Measurements from ENCODE around the gene MCMBP. TPM values are rescaled to one million over a fixed set of nuclear protein-coding genes. Genes with fewer than 3 reads are reported as not detected.

The MCMBP gene, protein sequence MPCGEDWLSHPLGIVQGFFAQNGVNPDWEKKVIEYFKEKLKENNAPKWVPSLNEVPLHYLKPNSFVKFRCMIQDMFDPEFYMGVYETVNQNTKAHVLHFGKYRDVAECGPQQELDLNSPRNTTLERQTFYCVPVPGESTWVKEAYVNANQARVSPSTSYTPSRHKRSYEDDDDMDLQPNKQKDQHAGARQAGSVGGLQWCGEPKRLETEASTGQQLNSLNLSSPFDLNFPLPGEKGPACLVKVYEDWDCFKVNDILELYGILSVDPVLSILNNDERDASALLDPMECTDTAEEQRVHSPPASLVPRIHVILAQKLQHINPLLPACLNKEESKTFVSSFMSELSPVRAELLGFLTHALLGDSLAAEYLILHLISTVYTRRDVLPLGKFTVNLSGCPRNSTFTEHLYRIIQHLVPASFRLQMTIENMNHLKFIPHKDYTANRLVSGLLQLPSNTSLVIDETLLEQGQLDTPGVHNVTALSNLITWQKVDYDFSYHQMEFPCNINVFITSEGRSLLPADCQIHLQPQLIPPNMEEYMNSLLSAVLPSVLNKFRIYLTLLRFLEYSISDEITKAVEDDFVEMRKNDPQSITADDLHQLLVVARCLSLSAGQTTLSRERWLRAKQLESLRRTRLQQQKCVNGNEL
- 47.0 and 50.0 TPM in 2 replicates for total RNA-seq

GRCh38 chr10:119872610-119872859 is at the start of gene MCMBP:
Gene MCMBP, minus strand, starts transcription at chr10:119872843. Its CDS starts 259 bp downstream, at chr10:119872584.

DNA sequence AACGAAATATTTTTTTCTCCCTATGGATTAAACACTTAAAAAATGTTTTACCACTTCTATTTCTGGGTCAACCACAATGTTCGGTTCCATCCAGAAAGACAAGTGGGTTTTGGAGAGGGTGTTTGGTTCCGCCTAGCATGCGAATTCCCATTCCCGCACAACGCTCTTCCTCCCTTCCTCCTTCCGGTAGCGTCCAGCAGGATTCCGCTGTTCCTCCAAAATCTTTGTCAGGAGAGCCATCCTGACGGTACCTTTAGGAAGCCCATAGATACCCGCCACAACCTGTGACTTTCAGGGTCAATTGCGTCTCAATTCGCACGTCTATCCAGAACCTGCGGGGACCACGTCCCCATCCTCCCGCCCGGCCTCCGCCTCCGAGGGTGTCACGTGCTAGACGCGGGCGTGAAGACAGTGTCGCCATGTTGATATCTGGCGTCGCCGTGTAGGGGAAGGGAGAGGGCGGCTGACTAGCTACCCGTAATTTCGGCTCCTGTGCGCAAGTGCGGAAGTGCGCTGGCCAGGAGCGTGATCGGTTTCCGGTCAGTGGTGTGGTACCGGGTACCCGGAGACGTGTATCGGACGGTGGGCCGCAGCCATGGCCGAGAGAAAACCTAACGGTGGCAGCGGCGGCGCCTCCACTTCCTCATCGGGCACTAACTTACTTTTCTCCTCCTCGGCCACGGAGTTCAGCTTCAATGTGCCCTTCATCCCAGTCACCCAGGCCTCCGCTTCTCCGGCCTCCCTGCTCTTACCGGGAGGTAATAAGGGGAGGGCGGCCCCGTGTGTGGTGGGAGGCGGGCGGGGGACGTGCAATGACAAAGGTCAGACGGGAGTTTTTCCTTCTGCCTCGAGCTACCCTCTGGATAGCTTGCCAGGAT is 19.8 kb upstream of the MCMBP start, which contains the start of gene SEC23IP:
Gene SEC23IP, plus strand, starts transcription at position 543 of the 878 bp plus-strand sequence. Its CDS starts 53 bp downstream, at position 596.

Other genes with a start within 250 kb of the MCMBP start
- 19.3 and 24.1 TPM in 2 replicates for gene BAG3, start 221.5 kb downstream of the MCMBP start, total RNA-seq
- 29.8 and 32.0 TPM in 2 replicates for gene INPP5F, start 146.8 kb downstream of the MCMBP start, total RNA-seq
- 29.1 and 36.5 TPM in 2 replicates for gene SEC23IP, start 19.9 kb upstream of the MCMBP start, total RNA-seq